Measurements from ENCODE around the gene MBL2. TPM values are rescaled to one million over a fixed set of nuclear protein-coding genes. Genes with fewer than 3 reads are reported as not detected.

The MBL2 gene
- total and polyA plus RNA-seq, 10 of the 15 experiments (the other 5 are each of a cell fraction or from before 2014, with no cell fraction given), result not detected

GRCh38 chr10:52774182-52774581 lies 1.6 kb upstream of the MBL2 start:
- Histone ChIP-seq H3K4me1 (ENCODE audit: control insufficient read depth, insufficient read depth, low read length) (no peaks in the 10 kb centered on the region), H3K36me3 (ENCODE audit: control insufficient read depth in 2 of 2, insufficient read depth in 2 of 2, low read length in 1 of 2) (no peaks in the 10 kb centered on the region), H3K4me2 (ENCODE audit: control insufficient read depth, insufficient read depth) (no peak overlapping the region), H3K27ac (ENCODE audit: control insufficient read depth, insufficient read depth) (no peak overlapping the region), H4K20me1 (ENCODE audit: control insufficient read depth, insufficient read depth) (no peaks in the 10 kb centered on the region), H3K9ac (ENCODE audit: control insufficient read depth, insufficient read depth, low read length) (no peak overlapping the region), H3K27me3 (replicated peaks in 1 of 2; ENCODE audit: control insufficient read depth in 2 of 2, insufficient read depth in 2 of 2, low read length in 1 of 2) (no peaks in the 10 kb centered on the region; a peak in 1 of 4 replicates), H3K4me3 (no peak overlapping the region), H2AFZ (ENCODE audit: control insufficient read depth, low read depth, low read length) (no peak overlapping the region), H3K79me2 (ENCODE audit: control insufficient read depth, insufficient read depth, low read length) (no peaks in the 10 kb centered on the region), H3K9me3 (replicated peaks; ENCODE audit: control insufficient read depth, insufficient read depth, low read length) (no peaks in the 10 kb centered on the region)
- in situ Hi-C loops (cut with MboI), result no loop called here
- WGBS (ENCODE audit: insufficient coverage, insufficient replicate concordance, low lambda C conversion rate, missing lambda C conversion rate), result 16% methylated on average over 2 of the region's 2 CpGs
- ChIA-PET CTCF (no interaction called here), RAD21 (ENCODE audit: unreplicated experiment) (no interaction called here), POLR2A (no interaction called here), SMC1A (ENCODE audit: uncharacterized antibody, unreplicated experiment) (no interaction called here)
- intact Hi-C loops (cut with micrococcal nuclease; ENCODE audit: unreplicated experiment), result no loop called here
- FAIRE-seq (no peak), ATAC-seq (no peak), DNase-seq (ENCODE audit: low read depth, low spot score) (no peak)
- BruUV-seq (replicated peaks), result no TSS peak
- TF ChIP-seq CHD4 (IDR thresholded peaks at IDR 0.05) (no peak), SMAD1 (IDR thresholded peaks at IDR 0.05; ENCODE audit: low read depth, partially characterized antibody) (no peak), NKRF (conservative IDR thresholded peaks at IDR 0.05) (no peak), FOS (IDR thresholded peaks at IDR 0.05; ENCODE audit: borderline replicate concordance, extremely low read depth, insufficient read length) (no peak), PML (IDR thresholded peaks at IDR 0.05; ENCODE audit: low read length) (no peak), POLR2A (IDR thresholded peaks at IDR 0.05; ENCODE audit: low read depth, low read length) (no peak), USF2 (IDR thresholded peaks at IDR 0.05; ENCODE audit: borderline replicate concordance, low read depth, low read length) (no peak), BHLHE40 (IDR thresholded peaks at IDR 0.05; ENCODE audit: borderline replicate concordance in 1 of 2, low read depth in 2 of 2, low read length in 1 of 2) (no peak)

Data from GM12878 (cell line).